Measurements from ENCODE around the gene KCNC4.
A peak's percentile ranks its signal among the peaks of the same experiment; 100 is the strongest.

Gene KCNC4

GRCh38 chr1:110237386-110238152 lies 27.5 kb downstream of the KCNC4 start:
- Histone ChIP-seq H3K27ac (peak overlapping the region; percentile 65; the same call in 1 of the 2 replicates), H3K9ac (no peak overlapping the region; the same call in 1 of the 2 replicates), H3K4me2 (peak overlapping the region; percentile 90), H3K27me3 (no peaks in the 10 kb centered on the region), H3K36me3 (no peaks in the 10 kb centered on the region), H4K20me1 (no peaks in the 10 kb centered on the region), H3K4me1 (peaks cover 84% of the 10 kb centered on the region), H3K9me3 (no peaks in the 10 kb centered on the region), H3K4me3 (peak overlapping the region; percentile 31; the same call in 1 of the 2 replicates)
- no peak for TF ChIP-seq Cebpa-rat (IDR thresholded peaks at IDR 0.05)

- no peaks in the 10 kb centered on the region for H3K9me3 ChIP-seq
- 0 out of 2 replicates have a peak overlapping the region, but pooled peaks have one; percentile 0 for H3K4me3 ChIP-seq
- H3K4me1 ChIP-seq = peaks cover 97% of the 10 kb centered on the region
- peak overlapping the region; percentile 61; the same call in 1 of the 2 replicates for H3K9ac ChIP-seq
- H3K4me2 ChIP-seq = peak overlapping the region; percentile 90
- H4K20me1 ChIP-seq = no peaks in the 10 kb centered on the region
- no peaks in the 10 kb centered on the region for H3K36me3 ChIP-seq
- no peak for TF ChIP-seq Cebpa-rat (IDR thresholded peaks at IDR 0.05)
- H3K27me3 ChIP-seq = no peaks in the 10 kb centered on the region
- peak overlapping the region; percentile 79 for H3K27ac ChIP-seq
Measured at GRCh38 chr1:110239441-110240430, 29.6 kb downstream of the KCNC4 start.

- Histone ChIP-seq H3K27me3 (no peaks in the 10 kb centered on the region), H3K4me3 (0 out of 2 replicates have a peak overlapping the region, but pooled peaks have one; percentile 0), H3K4me2 (peak overlapping the region; percentile 90), H3K9me3 (no peaks in the 10 kb centered on the region), H3K27ac (peak overlapping the region; percentile 79), H3K4me1 (peaks cover 99% of the 10 kb centered on the region), H4K20me1 (no peaks in the 10 kb centered on the region), H3K36me3 (no peaks in the 10 kb centered on the region), H3K9ac (peak overlapping the region; percentile 61; the same call in 1 of the 2 replicates)
- no peak for TF ChIP-seq Cebpa-rat (IDR thresholded peaks at IDR 0.05)
Measured at GRCh38 chr1:110240476-110241210, 30.5 kb downstream of the KCNC4 start.

GRCh38 chr1:110241516-110241915 lies 31.4 kb downstream of the KCNC4 start:
- H3K36me3 ChIP-seq = no peaks in the 10 kb centered on the region
- peaks cover 91% of the 10 kb centered on the region for H3K4me1 ChIP-seq
- H3K9ac ChIP-seq = no peak overlapping the region
- H3K27ac ChIP-seq = no peak overlapping the region
- H4K20me1 ChIP-seq = no peaks in the 10 kb centered on the region
- TF ChIP-seq Cebpa-rat (IDR thresholded peaks at IDR 0.05) = no peak
- no peak overlapping the region for H3K4me3 ChIP-seq
- no peaks in the 10 kb centered on the region for H3K9me3 ChIP-seq
- H3K4me2 ChIP-seq = peak overlapping the region; percentile 90
- H3K27me3 ChIP-seq = no peaks in the 10 kb centered on the region

- Histone ChIP-seq H3K4me1 (peaks cover 85% of the 10 kb centered on the region), H3K9ac (no peak overlapping the region), H4K20me1 (no peaks in the 10 kb centered on the region), H3K36me3 (no peaks in the 10 kb centered on the region), H3K4me2 (0 out of 2 replicates have a peak overlapping the region, but pooled peaks have one; percentile 90), H3K27me3 (no peaks in the 10 kb centered on the region), H3K27ac (no peak overlapping the region), H3K4me3 (no peak overlapping the region), H3K9me3 (no peaks in the 10 kb centered on the region)
- TF ChIP-seq Cebpa-rat (IDR thresholded peaks at IDR 0.05) = no peak
Measured at GRCh38 chr1:110242062-110242461, 31.9 kb downstream of the KCNC4 start.

GRCh38 chr1:110242731-110243130 lies 32.6 kb downstream of the KCNC4 start:
- no peaks in the 10 kb centered on the region for H3K27me3 ChIP-seq
- no peaks in the 10 kb centered on the region for H3K36me3 ChIP-seq
- TF ChIP-seq Cebpa-rat (IDR thresholded peaks at IDR 0.05) = no peak
- peaks cover 79% of the 10 kb centered on the region for H3K4me1 ChIP-seq
- H4K20me1 ChIP-seq = no peaks in the 10 kb centered on the region
- H3K9ac ChIP-seq = no peak overlapping the region
- H3K4me2 ChIP-seq = peak overlapping the region; percentile 83
- peak overlapping the region; percentile 75 for H3K27ac ChIP-seq
- H3K9me3 ChIP-seq = no peaks in the 10 kb centered on the region
- no peak overlapping the region for H3K4me3 ChIP-seq

- no peaks in the 10 kb centered on the region for H3K36me3 ChIP-seq
- no peak for TF ChIP-seq Cebpa-rat (IDR thresholded peaks at IDR 0.05)
- no peaks in the 10 kb centered on the region for H4K20me1 ChIP-seq
- H3K4me2 ChIP-seq = peak overlapping the region; percentile 83
- H3K27ac ChIP-seq = peak overlapping the region; percentile 75
- peaks cover 74% of the 10 kb centered on the region for H3K4me1 ChIP-seq
- H3K27me3 ChIP-seq = no peaks in the 10 kb centered on the region
- no peak overlapping the region for H3K4me3 ChIP-seq
- no peaks in the 10 kb centered on the region for H3K9me3 ChIP-seq
- peak overlapping the region; percentile 72 for H3K9ac ChIP-seq
Measured at GRCh38 chr1:110243146-110243545, 33.0 kb downstream of the KCNC4 start.

GRCh38 chr1:110243574-110243973 lies 33.5 kb downstream of the KCNC4 start:
- H4K20me1 ChIP-seq = no peaks in the 10 kb centered on the region
- TF ChIP-seq Cebpa-rat (IDR thresholded peaks at IDR 0.05) = no peak
- H3K27ac ChIP-seq = peak overlapping the region; percentile 75
- H3K4me3 ChIP-seq = no peak overlapping the region
- H3K4me2 ChIP-seq = peak overlapping the region; percentile 83
- H3K9ac ChIP-seq = peak overlapping the region; percentile 72
- H3K27me3 ChIP-seq = no peaks in the 10 kb centered on the region
- no peaks in the 10 kb centered on the region for H3K9me3 ChIP-seq
- peaks cover 70% of the 10 kb centered on the region for H3K4me1 ChIP-seq
- H3K36me3 ChIP-seq = no peaks in the 10 kb centered on the region

Measured in BLaER1 (cell line).